ENCODE data around the gene SLC17A7. TPM values are rescaled to one million over a fixed set of nuclear protein-coding genes. Genes with fewer than 3 reads are reported as not detected.

The SLC17A7 gene
- total and polyA plus RNA-seq, 9 of the 15 experiments (the other 6 are each of a cell fraction or from before 2014, with no cell fraction given) = 1.1 to 15.7 (median 2.4) TPM

DNA sequence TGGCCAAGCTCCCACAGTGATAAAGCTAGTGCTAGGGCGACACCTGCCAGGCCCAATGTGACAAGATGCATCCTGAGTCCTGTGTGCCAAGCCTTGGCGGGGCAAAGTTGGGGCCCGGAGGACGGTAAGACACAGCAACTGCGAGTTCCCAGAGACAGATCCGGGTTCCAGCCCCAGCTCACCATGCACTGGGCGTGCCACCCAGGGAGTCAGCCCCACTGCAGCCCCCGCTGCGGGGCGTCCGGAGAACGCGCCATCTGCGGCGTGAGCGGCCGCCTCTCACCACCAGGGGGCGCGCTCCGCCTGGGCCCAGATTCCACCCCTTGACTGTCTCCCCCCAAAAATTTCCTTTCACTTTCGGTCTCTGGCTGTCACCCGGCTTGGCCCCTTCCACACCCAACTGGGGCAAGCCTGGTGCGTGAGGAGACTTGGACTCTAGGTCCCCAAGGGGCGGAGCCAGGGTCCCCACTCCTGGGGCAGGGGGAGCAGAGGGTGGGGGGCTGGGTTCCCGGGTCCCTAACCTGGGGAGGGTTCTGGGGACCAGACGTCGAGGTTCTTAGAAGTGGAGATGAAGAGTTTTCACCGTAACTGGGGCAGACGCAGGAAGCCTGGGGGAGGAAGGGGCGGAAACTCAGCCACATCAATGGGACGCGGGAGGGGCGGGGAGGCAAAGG lies 32.7 kb upstream of the SLC17A7 start, which contains the start of gene FLT3LG (continued):
- no peak for TF ChIP-seq COPS2 (conservative IDR thresholded peaks at IDR 0.05)
- TF ChIP-seq, protein P1, sequence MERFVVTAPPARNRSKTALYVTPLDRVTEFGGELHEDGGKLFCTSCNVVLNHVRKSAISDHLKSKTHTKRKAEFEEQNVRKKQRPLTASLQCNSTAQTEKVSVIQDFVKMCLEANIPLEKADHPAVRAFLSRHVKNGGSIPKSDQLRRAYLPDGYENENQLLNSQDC (CRISPR knock-in tag; IDR thresholded peaks at IDR 0.05) = no peak
- no peak for TF ChIP-seq XRCC4 (IDR thresholded peaks at IDR 0.05; ENCODE audit: extremely low read depth, insufficient read depth, insufficient read length)
- TF ChIP-seq, protein P2, sequence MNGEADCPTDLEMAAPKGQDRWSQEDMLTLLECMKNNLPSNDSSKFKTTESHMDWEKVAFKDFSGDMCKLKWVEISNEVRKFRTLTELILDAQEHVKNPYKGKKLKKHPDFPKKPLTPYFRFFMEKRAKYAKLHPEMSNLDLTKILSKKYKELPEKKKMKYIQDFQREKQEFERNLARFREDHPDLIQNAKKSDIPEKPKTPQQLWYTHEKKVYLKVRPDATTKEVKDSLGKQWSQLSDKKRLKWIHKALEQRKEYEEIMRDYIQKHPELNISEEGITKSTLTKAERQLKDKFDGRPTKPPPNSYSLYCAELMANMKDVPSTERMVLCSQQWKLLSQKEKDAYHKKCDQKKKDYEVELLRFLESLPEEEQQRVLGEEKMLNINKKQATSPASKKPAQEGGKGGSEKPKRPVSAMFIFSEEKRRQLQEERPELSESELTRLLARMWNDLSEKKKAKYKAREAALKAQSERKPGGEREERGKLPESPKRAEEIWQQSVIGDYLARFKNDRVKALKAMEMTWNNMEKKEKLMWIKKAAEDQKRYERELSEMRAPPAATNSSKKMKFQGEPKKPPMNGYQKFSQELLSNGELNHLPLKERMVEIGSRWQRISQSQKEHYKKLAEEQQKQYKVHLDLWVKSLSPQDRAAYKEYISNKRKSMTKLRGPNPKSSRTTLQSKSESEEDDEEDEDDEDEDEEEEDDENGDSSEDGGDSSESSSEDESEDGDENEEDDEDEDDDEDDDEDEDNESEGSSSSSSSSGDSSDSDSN (IDR thresholded peaks at IDR 0.05; ENCODE audit: borderline replicate concordance in 1 of 2, low read depth in 2 of 2, low read length in 2 of 2) = no peak
- TF ChIP-seq GTF2A2 (tag; IDR thresholded peaks at IDR 0.05) = no peak
- no peak for TF ChIP-seq TEAD2 (tag; IDR thresholded peaks at IDR 0.05)
- TF ChIP-seq SMAD3 (CRISPR knock-in tag; conservative IDR thresholded peaks at IDR 0.05) = no peak
- TF ChIP-seq FOXK2 (conservative IDR thresholded peaks at IDR 0.05 in 1 of 2, IDR thresholded peaks at IDR 0.05 in 1 of 2; ENCODE audit: low read depth in 2 of 2) = no peak
- TF ChIP-seq, protein P3, sequence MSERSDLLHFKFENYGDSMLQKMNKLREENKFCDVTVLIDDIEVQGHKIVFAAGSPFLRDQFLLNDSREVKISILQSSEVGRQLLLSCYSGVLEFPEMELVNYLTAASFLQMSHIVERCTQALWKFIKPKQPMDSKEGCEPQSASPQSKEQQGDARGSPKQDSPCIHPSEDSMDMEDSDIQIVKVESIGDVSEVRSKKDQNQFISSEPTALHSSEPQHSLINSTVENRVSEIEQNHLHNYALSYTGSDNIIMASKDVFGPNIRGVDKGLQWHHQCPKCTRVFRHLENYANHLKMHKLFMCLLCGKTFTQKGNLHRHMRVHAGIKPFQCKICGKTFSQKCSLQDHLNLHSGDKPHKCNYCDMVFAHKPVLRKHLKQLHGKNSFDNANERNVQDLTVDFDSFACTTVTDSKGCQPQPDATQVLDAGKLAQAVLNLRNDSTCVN (CRISPR knock-in tag; IDR thresholded peaks at IDR 0.05) = no peak
- no peak for TF ChIP-seq ZNF57 (CRISPR knock-in tag; IDR thresholded peaks at IDR 0.05)
- no peak for TF ChIP-seq RUNX1 (IDR thresholded peaks at IDR 0.05; ENCODE audit: low read depth)
- TF ChIP-seq BCL6 (CRISPR knock-in tag; IDR thresholded peaks at IDR 0.05) = no peak
- TF ChIP-seq MTA1 (IDR thresholded peaks at IDR 0.05; ENCODE audit: borderline replicate concordance) = no peak
- no peak for TF ChIP-seq ZNF282 (CRISPR knock-in tag; IDR thresholded peaks at IDR 0.05)
- no peak for TF ChIP-seq FOSL1 (tag; conservative IDR thresholded peaks at IDR 0.05)
- no peak for TF ChIP-seq SMARCA5 (IDR thresholded peaks at IDR 0.05)
- no peak for TF ChIP-seq NR1H2 (CRISPR knock-in tag; IDR thresholded peaks at IDR 0.05)
- TF ChIP-seq, protein P4, sequence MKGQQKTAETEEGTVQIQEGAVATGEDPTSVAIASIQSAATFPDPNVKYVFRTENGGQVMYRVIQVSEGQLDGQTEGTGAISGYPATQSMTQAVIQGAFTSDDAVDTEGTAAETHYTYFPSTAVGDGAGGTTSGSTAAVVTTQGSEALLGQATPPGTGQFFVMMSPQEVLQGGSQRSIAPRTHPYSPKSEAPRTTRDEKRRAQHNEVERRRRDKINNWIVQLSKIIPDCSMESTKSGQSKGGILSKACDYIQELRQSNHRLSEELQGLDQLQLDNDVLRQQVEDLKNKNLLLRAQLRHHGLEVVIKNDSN (CRISPR knock-in tag; IDR thresholded peaks at IDR 0.05) = no peak
- TF ChIP-seq, protein P5, sequence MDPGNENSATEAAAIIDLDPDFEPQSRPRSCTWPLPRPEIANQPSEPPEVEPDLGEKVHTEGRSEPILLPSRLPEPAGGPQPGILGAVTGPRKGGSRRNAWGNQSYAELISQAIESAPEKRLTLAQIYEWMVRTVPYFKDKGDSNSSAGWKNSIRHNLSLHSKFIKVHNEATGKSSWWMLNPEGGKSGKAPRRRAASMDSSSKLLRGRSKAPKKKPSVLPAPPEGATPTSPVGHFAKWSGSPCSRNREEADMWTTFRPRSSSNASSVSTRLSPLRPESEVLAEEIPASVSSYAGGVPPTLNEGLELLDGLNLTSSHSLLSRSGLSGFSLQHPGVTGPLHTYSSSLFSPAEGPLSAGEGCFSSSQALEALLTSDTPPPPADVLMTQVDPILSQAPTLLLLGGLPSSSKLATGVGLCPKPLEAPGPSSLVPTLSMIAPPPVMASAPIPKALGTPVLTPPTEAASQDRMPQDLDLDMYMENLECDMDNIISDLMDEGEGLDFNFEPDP (CRISPR knock-in tag; IDR thresholded peaks at IDR 0.05) = no peak
- TF ChIP-seq ZNF41 (CRISPR knock-in tag; conservative IDR thresholded peaks at IDR 0.05) = no peak
- TF ChIP-seq, protein P6, sequence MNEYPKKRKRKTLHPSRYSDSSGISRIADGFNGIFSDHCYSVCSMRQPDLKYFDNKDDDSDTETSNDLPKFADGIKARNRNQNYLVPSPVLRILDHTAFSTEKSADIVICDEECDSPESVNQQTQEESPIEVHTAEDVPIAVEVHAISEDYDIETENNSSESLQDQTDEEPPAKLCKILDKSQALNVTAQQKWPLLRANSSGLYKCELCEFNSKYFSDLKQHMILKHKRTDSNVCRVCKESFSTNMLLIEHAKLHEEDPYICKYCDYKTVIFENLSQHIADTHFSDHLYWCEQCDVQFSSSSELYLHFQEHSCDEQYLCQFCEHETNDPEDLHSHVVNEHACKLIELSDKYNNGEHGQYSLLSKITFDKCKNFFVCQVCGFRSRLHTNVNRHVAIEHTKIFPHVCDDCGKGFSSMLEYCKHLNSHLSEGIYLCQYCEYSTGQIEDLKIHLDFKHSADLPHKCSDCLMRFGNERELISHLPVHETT (CRISPR knock-in tag; conservative IDR thresholded peaks at IDR 0.05 in 1 of 2, IDR thresholded peaks at IDR 0.05 in 1 of 2) = no peak
